GM21528 (cell line): Measurements from ENCODE around the gene FSIP1.

Source experiments
- ATAC-seq: cut with Tn5 transposase; IDR thresholded peaks from one replicate; pipeline ENCODE4 v1.9.1; 2021; ENCODE audit warnings: mild to moderate bottlenecking, moderate library complexity; ENCODE audit not compliant: unreplicated experiment, low FRiP score

The FSIP1 gene

GRCh38 chr15:39574427-39574826 lies 208.2 kb downstream of the FSIP1 start:
- ATAC-seq: no peak

- ATAC-seq: no peak
Measured at GRCh38 chr15:39573844-39574243, 208.8 kb downstream of the FSIP1 start.

- ATAC-seq: no peak
Measured at GRCh38 chr15:39573287-39573686, 209.4 kb downstream of the FSIP1 start.

DNA sequence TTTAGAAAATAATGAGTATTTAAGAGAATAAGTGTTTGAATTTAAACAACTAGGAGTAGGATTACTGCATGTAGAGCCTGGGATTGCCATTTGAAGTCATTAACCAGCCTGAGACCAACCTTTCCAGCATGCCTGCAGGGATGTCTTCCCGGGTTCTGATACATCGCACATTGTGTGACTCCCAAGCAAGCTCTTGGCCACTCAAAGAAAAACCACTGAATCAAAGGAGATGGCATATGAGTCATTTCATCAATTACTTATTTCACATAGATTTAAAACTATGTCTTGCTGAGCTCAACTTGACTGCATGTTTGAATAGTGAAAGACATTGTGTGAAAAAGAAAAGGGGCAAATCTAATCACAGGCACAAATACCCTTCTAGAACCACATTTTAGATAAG lies 216.8 kb downstream of the FSIP1 start:
- ATAC-seq: no peak

DNA sequence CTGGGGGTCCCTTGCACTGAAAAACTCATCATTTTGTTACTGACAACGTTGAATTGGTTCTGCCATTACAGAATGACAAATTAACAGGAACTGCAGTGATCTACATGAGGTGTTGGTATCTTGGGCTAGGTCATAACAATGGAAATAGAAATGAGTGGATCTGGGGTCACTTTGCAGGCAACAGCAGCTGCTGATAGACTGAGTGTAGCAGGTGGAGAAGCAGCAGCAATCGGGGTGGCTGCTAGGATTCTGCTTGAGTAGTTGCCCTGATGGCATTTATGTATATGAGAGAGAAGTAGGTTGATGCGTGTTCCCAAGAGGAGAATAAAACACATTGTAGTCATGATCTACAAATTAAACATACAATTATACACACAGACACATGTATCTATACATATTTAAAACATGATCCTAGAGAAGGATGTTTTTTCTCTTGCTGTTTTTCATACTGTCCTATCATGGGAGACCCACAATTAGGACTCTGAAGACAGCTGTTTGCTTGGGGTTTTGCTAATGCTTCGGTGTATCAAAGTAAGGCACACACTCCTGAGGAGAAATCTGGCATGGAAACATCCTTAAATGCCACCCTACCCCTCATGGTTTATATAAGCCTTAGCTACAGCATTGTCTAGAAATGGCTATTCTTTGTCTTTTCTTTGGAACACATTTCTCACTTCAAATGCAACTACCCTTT lies 217.5 kb downstream of the FSIP1 start:
- ATAC-seq: no peak

DNA sequence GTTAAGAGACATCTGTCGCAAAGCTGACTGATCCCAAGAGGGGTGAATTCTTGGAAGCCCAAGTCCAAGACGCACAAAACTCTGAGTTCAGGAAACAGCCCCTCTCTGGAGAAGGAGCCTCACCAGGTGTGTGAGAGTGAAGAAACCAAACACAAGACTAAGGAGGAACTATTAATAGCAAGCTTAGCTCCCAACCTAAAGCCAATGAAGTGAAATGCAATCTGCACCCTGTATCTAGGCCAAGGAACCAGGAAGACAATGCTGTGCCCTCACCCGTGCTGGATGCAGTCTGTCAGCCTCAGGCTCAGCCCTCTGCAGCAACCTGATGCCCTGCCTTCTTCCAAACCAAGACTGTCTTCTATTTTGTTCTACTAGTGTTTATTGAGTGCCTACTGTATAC lies 224.2 kb downstream of the FSIP1 start:
- ATAC-seq: no peak

- ATAC-seq: no peak
Measured at GRCh38 chr15:39556461-39556860, 226.2 kb downstream of the FSIP1 start.

- ATAC-seq: no peak
Measured at GRCh38 chr15:39555885-39556284, 226.8 kb downstream of the FSIP1 start.

DNA sequence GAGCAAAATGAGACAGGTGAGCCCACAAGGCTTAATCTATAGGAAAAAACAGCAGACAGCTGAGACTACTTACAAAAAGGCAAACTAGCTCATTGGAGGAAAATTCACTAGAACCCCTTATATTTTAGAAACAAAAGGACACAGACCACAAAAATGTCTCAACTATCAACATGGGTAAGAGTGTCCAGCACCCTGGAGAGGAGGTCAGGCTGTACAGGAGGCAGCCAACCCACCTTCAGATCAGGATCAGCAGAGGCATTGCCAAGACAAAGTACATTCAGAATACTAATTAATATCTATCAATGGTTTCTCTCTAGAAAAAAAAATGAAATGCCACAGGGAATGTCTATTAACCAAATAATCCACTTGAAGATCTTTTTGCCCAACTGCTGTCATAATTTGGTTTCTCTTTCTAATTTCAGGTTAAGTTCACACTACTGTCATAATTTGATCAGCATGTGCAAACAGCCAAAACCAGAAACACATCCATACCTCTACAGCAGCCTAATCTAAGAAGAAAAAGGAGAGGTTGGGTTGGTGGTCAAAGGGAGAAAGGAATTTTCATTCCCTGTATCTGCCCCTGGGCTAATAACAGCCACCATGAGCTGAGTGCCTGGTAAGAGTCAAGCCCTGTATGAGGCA lies 227.8 kb downstream of the FSIP1 start:
- ATAC-seq: no peak

DNA sequence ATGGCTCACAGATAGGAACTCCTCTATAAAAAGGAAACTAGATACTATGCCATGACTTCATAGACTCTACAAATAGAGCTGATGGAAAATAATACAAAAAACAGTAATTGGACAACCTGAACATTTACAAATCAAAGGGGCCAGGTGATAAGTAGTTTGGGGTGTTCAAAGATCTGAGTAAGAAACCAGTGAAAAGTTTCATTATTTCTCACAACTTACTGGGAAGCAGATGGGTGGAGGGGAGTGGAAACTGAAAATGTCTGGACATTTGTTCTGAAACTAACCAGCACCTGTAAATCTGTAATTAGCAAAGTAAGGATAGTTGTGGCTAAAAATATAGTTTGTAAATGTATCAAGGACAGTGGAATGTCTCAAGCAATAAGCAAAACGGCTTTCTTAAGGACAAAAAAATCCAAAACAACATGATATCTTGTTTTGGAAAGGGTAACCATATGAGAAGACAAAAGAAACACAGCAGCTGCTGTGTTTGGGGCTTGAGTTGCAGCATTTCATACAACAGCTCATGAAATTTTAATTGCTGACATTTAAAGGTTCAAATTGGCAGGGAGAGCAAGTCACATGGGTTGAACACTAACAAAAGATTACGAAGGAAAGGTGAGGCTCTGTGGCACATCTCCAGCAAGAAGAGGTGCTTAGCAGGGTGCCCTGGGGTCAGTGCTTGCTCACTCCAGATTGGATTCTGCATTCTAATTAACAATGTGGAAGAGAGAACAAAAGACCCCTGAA lies 228.5 kb downstream of the FSIP1 start:
- no peak for ATAC-seq

DNA sequence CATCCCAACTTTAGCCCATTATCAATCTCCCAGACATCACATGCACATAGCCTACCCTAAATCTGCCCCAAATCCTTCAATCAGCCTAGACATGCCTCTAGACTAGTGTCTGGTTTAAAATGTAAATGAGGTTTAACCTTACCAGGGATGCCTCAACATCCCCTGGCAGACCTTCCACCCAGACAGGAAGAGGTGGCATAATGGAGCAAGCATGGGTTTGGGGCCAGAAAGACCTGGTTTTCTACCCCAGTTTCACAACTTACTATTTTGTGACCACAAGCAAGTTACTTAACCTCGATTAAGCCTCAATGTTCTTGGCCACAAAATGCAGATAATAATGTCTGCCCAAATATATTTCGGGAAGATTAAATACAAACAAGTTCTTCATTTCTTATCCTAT lies 230.1 kb downstream of the FSIP1 start:
- no peak for ATAC-seq

GRCh38 chr15:39551476-39551875 lies 231.2 kb downstream of the FSIP1 start:
- ATAC-seq: no peak
